Fibroblast of the aortic adventitia (primary cell): Measurements from ENCODE around the gene KCNJ9. TPM values are rescaled to one million over a fixed set of nuclear protein-coding genes. Genes with fewer than 3 reads are reported as not detected.

ENCODE experiments used
- DNase-seq: peaks from one replicate; pipeline ENCODE4 v3.0.0-alpha.2; 2010; ENCODE audit warnings: low read depth
- H3K4me3 ChIP-seq: 2 replicates; pipeline ENCODE4 v1.5.1; 2011; ENCODE audit warnings: low read depth, mild to moderate bottlenecking, control low read depth, low read length, moderate library complexity
- total RNA-seq: library from RNA; depleted of rRNA; stranded (reverse); fragments of >200 nt; gene quantifications from 2 replicates; pipeline ENCODE4 v1.2.3, GENCODE V29; 2012; ENCODE audit warnings: low replicate concordance
- TF ChIP-seq, protein P1 (sequence below): IDR thresholded peaks from 2 replicates; pipeline ENCODE4 v1.5.1; 2011; ENCODE audit warnings: mild to moderate bottlenecking, low read length, control low read depth, inconsistent platforms; ENCODE audit not compliant: insufficient read depth

The KCNJ9 gene
- total RNA-seq, 1 donor, result not detected

GRCh38 chr1:160094291-160094625 is 12.9 kb downstream of the KCNJ9 start:
- TF ChIP-seq, protein P1, sequence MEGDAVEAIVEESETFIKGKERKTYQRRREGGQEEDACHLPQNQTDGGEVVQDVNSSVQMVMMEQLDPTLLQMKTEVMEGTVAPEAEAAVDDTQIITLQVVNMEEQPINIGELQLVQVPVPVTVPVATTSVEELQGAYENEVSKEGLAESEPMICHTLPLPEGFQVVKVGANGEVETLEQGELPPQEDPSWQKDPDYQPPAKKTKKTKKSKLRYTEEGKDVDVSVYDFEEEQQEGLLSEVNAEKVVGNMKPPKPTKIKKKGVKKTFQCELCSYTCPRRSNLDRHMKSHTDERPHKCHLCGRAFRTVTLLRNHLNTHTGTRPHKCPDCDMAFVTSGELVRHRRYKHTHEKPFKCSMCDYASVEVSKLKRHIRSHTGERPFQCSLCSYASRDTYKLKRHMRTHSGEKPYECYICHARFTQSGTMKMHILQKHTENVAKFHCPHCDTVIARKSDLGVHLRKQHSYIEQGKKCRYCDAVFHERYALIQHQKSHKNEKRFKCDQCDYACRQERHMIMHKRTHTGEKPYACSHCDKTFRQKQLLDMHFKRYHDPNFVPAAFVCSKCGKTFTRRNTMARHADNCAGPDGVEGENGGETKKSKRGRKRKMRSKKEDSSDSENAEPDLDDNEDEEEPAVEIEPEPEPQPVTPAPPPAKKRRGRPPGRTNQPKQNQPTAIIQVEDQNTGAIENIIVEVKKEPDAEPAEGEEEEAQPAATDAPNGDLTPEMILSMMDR, result no peak
- no peak for DNase-seq
- H3K4me3 ChIP-seq, result no peak overlapping the region

DNA sequence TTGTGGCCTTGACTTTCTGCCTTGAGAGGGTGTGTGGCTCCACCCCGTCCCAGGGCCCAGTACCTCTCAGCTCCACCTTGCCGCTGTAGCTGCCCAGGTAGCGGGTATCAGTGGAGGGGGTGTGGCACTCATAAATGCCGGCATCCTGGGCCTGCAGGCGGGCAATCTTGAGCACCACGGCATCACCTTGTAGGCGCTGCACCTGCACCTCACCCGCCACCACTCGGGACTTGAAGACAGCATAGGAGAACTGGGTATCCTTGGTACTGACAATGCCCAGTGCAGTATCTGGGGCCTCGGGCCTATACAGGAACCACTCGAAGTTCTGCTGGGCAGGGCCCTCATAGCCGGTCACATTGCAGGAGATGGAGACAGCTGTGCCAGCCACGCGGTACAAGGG is 13.5 kb downstream of the KCNJ9 start:
- DNase-seq, result no peak
- TF ChIP-seq, protein P1, result no peak
- no peak overlapping the region for H3K4me3 ChIP-seq

GRCh38 chr1:160095382-160096105 is 14.2 kb downstream of the KCNJ9 start:
- no peak overlapping the region for H3K4me3 ChIP-seq
- TF ChIP-seq, protein P1, result no peak
- no peak for DNase-seq

GRCh38 chr1:160096274-160097116 is 15.2 kb downstream of the KCNJ9 start:
- TF ChIP-seq, protein P1, result no peak
- DNase-seq, result peak; percentile 49
- no peak overlapping the region for H3K4me3 ChIP-seq

GRCh38 chr1:160097151-160097910 is 16.0 kb downstream of the KCNJ9 start:
- peak overlapping the region; percentile 77 for H3K4me3 ChIP-seq
- TF ChIP-seq, protein P1, result no peak
- no peak for DNase-seq

DNA sequence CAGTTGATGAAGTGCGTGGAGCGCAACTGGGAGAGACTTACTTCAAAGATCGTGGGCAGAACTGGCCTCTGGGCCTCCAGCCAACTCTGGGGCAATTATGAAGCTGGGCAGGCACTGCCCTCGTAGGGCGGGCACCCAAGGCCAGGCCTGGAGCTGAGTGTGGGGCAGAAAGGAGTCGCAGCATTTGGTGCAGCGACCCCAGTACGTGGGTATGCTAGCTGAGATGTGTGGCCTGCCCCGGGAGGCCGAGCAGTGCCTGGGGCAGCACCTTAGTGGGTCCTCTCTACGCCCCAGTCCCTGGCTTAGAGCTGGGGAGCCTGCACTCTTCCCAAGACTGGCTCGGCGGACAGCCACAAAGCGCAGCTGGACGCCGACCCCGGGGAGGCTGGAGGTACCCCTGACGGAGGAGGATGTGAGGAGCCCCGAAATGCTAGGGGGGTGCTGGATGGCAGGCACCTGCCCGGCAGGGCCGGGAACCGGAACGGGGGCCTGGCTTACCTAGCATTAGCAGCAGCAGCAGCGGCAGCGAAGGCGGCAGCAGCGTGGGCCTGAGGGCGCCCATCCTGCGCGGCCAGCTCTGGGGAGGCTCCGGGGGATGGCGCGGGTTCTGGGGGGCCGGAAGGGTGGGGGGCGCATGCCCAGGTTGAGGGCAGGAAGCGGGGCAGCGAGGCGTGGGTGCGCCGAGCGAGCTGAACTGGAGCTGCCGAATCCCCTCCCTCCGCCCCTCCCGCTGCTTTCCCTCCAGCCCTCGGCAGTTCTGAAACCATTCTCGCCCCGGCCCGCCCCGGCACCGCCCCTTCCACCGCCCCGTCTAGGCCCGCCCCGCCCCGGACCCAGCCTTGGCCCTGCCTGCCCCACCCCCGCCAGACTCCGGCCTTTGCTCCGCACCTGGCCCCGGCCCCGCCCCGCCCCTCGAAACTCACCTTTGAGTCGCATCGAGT is 16.8 kb downstream of the KCNJ9 start, which contains the start of gene IGSF8:
Gene IGSF8, minus strand, starts transcription at position 709 of the 941 bp plus-strand sequence. Its CDS starts 147 bp downstream, at position 562.
- TF ChIP-seq, protein P1, result no peak
- H3K4me3 ChIP-seq, result peak within 1 kb of the TSS; percentile 77
- DNase-seq, result peak; percentile 74
